ENCODE measurements around the gene GADL1.

- TF ChIP-seq CTCF (IDR thresholded peaks at IDR 0.05; ENCODE audit: insufficient read depth, low read length) = no peak
- no peak for TF ChIP-seq POLR2AphosphoS5 (IDR thresholded peaks at IDR 0.05; ENCODE audit: low read depth)
- no peak for TF ChIP-seq REST (IDR thresholded peaks at IDR 0.05; ENCODE audit: insufficient replicate concordance, low read depth)
Measured at GRCh38 chr3:30940740-30941139, 46.3 kb upstream of the GADL1 start.

Measured in HL-60 (cell line).